T-helper 2 cell (primary cell): ENCODE measurements around the gene NEUROG1.
A peak's percentile ranks its signal among the peaks of the same experiment; 100 is the strongest.

Experiments
- DNase-seq, 5 experiments: peaks; one replicate each; pipeline versions ENCODE4 v3.0.0 to v3.0.0-alpha.2; 2012 to 2022

The NEUROG1 gene

DNA sequence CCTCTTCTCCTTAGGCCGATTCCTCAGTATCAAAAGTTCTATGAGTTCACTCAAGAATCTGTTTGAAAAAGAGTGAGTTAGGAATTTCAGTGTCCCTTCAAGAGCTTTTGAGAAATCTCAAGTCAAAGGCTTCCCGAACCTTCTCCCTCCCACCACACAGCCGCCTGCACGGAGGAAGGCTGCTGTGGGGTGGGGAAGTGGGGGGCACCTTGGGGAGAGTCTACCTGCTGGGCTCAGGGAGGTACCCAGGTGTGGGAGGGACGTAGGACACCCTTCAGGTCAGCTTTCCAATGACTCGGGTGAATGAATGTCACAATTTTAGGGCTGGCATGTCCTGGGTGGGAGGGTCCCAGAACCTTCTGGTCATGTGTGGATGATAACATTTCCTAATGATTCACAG is 25.5 kb upstream of the NEUROG1 start:
- DNase-seq = no peak

GRCh38 chr5:135560858-135561257 is 25.1 kb upstream of the NEUROG1 start:
- peak in 3 of 5 experiments; percentile 19 to 70 (median 53) for DNase-seq

- DNase-seq = no peak
These were observed 23.6 kb upstream of the NEUROG1 start for GRCh38 chr5:135559354-135559753.

DNA sequence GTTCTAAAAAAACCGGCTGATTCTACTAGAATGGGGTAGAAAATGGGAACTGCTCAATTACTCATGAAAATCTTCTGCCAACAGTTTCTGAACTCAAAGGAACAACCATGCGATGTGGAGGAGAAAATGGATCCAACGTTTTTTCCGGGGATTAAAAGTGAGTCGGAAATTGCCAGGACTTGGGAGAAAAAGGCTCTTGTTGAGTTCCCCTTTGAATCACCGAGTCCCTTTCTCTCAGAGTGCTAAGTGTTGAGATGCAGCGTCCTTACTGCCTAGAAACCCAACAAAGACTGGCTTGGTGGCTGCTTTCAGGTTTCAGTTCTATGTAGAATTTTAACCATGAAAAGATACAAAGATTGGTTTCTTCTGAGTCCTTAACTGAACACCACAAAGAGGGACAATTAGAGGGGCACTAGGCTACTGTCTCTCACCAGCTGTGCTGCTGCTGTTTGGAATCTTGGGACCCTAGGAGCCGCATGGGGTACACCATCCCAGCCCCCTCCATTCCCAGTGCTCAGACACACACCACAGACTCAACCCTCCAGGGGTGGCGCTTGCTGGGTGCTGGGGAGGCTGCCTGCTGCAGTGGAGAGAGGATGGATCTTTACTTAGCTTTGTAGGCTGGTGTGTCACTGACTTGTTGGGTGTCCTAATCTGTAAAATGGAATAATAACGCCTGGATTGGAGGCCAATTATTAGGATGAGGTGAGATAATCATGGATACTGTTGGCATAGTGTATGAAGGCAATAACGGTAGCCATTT is 21.5 kb upstream of the NEUROG1 start:
- DNase-seq = no peak

- no peak for DNase-seq
These were observed 20.9 kb upstream of the NEUROG1 start for GRCh38 chr5:135556620-135557019.

DNA sequence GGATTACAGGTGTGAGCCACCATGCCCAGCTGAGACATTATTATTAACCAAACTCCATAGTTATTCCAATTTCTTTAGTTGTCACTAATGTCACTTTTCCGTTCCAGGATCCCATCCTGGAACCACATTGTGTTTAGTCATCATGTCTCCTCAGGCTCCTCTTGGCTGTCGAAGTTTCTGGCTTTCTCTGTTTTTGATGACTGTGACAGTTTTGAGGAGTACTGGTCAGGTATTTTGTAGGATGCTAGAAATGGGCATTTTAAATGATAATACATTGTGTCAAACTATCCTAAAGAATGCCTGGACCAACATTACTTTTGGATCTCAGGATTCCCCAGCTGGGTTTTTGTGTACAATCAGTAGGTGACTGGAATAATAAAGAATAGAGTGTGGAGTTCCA is 19.8 kb upstream of the NEUROG1 start:
- DNase-seq = no peak

DNA sequence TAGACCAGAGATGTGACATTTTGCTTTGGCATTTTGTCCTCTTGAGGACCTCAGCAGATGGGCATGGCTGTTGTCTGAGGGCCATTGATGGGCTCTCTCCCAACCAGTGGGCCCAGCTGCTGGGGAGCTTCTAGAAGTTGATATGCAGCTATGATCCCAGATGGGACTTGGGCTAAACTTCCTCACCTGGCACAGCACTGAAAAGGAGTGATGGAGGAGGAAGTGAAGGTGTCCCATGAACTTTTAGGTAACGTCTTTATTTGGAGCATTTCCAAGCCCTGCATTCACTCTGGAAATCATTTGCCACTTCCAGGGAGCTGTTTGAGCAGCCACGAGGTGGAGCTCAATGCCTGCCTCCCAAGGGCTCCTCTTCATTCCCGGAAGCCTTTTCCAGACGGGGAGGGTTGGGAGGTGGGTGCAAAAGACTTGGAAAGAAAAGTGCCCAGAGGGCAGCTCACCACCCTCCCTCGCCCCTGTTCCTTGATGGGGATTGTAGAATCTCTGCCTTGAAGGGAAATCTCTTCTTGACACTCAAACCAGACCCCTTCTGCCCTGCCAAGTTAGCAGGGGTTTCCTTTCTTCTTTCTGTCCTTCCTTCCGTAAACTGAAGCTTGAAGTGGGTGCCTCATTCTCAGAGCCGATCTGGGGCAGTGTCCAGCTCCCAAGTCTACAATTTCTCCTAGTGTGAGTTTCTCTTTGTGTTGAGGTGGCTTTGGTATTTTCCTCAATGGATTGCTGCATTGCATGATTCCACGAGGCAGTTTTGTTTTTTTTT is 18.1 kb upstream of the NEUROG1 start:
- no peak for DNase-seq

- DNase-seq = peak in 3 of 5 experiments; percentile 13 to 59 (median 21)
These were observed 16.1 kb upstream of the NEUROG1 start for GRCh38 chr5:135551593-135552447.

GRCh38 chr5:135549413-135549812 is 13.6 kb upstream of the NEUROG1 start:
- no peak for DNase-seq

DNA sequence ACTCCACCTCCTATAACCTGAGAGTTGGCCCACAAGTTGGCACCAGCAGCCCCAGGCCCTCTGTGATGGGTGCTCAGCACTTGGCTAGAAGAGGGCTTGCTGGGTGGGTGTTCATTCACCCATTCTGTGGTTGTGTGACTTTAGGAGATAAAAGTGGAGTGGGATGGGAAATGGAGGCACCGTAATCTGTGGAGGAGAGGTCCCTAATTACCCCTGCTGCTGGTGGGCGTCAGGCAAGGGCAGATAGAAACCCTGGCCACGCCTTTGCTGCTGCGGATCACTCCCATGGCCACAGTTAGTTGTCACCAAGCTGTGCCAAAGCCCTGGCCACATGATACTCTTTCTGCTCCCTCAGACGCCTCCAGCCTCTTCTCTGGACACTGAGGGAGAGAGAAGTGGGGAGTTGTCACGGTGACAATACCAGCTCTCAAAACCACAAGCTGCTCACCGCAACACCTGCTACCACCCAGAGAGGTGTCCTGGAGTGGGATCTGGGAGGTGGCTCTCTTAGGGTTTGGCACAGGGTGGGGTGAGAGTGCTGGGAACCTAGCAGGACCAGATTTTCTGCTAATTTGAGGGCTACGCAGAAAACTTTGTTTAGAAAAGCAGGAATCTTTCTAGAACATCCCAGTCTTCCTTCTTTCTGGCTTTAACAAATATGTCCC is 12.0 kb upstream of the NEUROG1 start:
- DNase-seq = no peak

DNA sequence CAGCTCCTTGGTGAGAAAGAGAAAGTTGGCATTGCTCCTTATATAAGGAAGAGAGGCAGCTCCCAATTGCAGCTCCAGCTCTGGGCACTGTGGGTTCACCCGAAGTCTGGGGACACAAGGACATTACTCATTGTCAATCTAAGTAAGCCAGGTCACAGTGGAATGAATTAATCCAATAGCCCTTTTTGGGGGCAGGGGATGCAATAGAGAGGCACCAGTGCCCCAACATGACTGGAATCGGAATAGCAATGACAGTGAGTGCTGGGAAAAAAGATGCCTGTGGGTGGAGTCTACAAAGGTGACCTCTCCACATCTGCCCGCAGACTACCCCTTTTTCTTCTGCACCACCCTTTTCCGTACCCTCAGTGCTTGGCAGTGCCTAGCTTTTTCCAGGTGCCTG is 11.1 kb upstream of the NEUROG1 start:
- DNase-seq = no peak

GRCh38 chr5:135546101-135546500 is 10.3 kb upstream of the NEUROG1 start:
- no peak for DNase-seq

GRCh38 chr5:135545099-135545498 is 9.3 kb upstream of the NEUROG1 start:
- DNase-seq = no peak

DNA sequence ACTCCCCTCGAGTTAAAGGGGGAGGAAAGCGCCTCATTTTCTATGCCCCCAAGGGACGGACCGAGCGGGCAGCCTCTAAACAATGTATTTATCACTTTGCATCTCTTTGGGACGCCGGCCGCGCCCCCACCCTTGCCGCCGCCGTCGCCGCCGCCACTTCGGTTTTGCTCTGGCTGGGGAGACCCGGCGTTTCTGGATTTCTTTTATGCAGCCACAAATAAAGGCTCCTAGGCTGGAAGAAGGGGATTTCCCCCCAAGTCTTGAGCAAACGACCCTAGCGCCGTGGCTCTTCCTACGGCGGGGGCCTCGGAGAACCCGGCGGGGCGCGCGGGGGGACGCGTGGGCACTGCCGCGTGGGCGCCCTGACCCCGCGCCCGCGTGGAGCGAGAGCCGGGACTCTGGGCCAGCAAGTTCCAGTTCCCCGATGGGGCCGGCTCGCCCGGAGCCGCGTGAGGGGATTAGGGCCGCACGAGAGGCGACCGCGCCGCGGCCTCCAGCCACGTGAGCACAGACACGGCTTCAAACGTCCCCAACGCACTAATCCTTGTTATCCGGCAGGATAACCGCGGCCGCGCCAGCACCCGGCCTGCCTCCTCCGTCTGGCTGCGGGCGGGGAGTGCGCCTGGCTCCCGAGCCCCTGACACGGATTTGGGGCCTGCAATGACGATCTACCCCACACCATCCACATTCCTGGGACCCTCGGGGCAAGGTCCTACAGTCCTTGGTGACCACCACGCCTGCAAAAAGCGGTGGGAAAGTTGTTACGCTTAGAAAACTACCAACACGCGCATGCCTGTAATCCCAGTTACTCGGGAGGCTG is 7.9 kb upstream of the NEUROG1 start:
- DNase-seq = peak in 1 of 5 experiments; percentile 5

GRCh38 chr5:135543001-135543484 is 7.3 kb upstream of the NEUROG1 start:
- DNase-seq = no peak

DNA sequence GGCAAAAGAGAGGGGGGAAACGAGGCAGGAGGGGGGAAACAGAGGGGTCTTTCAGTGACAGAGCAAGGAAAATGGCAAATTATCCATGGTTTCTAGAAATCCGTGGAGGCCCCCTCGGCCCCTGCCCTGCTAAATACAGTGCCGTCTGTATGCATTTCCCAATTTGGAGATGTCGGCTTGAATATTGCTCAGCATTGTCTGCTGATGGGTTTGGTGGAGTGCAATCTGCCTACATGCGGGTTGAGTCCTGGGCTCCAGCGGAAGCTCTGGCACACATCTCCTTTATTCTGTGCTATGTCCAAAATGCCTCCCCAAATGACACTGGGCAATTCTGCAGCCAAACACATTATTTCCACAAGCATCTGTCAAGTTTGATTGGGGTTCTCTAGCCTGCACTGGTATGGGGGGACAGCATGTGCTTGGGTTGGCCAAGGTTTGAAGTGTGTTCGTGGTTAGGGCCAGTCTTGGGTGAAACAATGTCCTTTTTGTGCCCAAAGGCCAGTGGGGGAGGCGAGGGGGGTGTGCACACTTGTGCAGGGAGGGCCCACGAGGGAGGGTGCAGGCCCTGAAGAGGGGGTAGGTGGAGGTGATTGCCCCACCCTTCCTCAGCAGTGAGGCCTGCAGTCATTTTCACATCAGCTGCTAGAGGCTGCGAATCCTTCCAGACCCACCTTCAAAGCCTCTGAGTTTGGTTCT is 6.2 kb upstream of the NEUROG1 start:
- no peak for DNase-seq

- DNase-seq = no peak
These were observed 3.8 kb upstream of the NEUROG1 start for GRCh38 chr5:135539430-135540005.

- DNase-seq = no peak
These were observed 2.5 kb upstream of the NEUROG1 start for GRCh38 chr5:135538261-135538660.

GRCh38 chr5:135537745-135538144 is 2.0 kb upstream of the NEUROG1 start:
- DNase-seq = no peak

DNA sequence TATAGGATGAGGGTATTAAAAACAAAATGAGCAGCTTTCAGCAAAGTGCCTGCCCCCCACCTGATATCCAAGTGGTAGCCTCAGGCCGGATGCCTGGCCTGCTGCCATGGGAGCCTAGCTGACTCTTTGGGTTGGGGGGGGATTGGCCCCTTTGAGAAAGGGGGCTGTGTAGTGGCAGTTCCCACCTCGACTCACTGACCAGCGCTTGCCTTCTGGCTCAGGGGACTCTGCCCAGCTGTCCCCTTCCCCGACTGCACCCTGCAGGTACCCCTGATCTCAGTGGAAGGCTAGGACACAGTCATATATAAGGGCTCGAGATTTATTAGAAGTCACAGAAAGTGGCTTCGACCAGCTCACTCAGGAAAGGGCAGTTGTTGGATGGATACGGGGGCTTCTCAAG is 1.5 kb upstream of the NEUROG1 start:
- no peak for DNase-seq
